ENCODE measurements around the gene PRRC2C.

DNA sequence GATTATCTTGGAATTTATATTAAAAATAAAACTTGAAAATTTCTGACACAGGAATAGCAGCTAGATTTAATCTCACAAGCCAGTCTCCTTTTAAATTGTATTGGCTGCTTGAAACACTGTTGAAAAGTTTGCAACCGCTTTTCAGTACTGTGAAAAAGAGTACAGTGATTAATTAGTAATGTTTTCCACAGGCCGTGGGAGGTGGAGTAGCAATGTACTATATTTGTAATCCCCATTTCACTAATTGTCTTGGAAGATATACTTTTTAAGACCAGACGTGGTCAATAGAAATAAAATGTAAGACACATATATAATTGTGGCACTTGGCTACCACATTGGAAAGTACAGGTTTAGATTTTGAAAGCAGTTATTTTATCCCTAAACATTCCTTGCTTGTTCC is 95.9 kb downstream of the PRRC2C start:
- TF ChIP-seq, protein P1, sequence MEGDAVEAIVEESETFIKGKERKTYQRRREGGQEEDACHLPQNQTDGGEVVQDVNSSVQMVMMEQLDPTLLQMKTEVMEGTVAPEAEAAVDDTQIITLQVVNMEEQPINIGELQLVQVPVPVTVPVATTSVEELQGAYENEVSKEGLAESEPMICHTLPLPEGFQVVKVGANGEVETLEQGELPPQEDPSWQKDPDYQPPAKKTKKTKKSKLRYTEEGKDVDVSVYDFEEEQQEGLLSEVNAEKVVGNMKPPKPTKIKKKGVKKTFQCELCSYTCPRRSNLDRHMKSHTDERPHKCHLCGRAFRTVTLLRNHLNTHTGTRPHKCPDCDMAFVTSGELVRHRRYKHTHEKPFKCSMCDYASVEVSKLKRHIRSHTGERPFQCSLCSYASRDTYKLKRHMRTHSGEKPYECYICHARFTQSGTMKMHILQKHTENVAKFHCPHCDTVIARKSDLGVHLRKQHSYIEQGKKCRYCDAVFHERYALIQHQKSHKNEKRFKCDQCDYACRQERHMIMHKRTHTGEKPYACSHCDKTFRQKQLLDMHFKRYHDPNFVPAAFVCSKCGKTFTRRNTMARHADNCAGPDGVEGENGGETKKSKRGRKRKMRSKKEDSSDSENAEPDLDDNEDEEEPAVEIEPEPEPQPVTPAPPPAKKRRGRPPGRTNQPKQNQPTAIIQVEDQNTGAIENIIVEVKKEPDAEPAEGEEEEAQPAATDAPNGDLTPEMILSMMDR (IDR thresholded peaks at IDR 0.05 in 8 of 11, conservative IDR thresholded peaks at IDR 0.05 in 3 of 11) = no peak
- no peak for TF ChIP-seq POLR2A (IDR thresholded peaks at IDR 0.05)
